ENCODE results near the gene CNP.

CNP gene

GRCh38 chr17:41971721-41972523, 5.3 kb downstream of the CNP start:
- no peaks in the 10 kb centered on the region for H3K9me3 Mint-ChIP-seq
- ATAC-seq (replicated peaks) (no peak), DNase-seq (no peak)
- H3K4me1 Mint-ChIP-seq (ENCODE audit: low read depth in 2 of 2), result peaks cover 11 to 19% of the 10 kb centered on the region in 2 donors
- H3K27me3 Mint-ChIP-seq, result no peaks in the 10 kb centered on the region
- H3K4me3 Mint-ChIP-seq, result no peak overlapping the region
- H3K27ac Mint-ChIP-seq, result peak overlapping the region; percentile 76 to 82
- H3K36me3 Mint-ChIP-seq (ENCODE audit: insufficient read depth), result peaks cover 63% of the 10 kb centered on the region

- Mint-ChIP-seq H3K27ac (peak overlapping the region; percentile 76 to 82), H3K36me3 (ENCODE audit: insufficient read depth) (peaks cover 69% of the 10 kb centered on the region), H3K27me3 (no peaks in the 10 kb centered on the region), H3K4me3 (no peak overlapping the region), H3K4me1 (ENCODE audit: low read depth in 2 of 2) (peaks cover 8 to 17% of the 10 kb centered on the region in 2 donors), H3K9me3 (no peaks in the 10 kb centered on the region)
- peak; percentile 29 for ATAC-seq (replicated peaks)
- DNase-seq, result no peak
These were observed 6.2 kb downstream of the CNP start for GRCh38 chr17:41972571-41973407.

GRCh38 chr17:41973408-41973811, 6.8 kb downstream of the CNP start:
- Mint-ChIP-seq H3K27ac (peak overlapping the region in 1 of 2 donors; percentile 76), H3K4me3 (no peak overlapping the region), H3K27me3 (no peaks in the 10 kb centered on the region), H3K36me3 (ENCODE audit: insufficient read depth) (peaks cover 69% of the 10 kb centered on the region), H3K4me1 (ENCODE audit: low read depth in 2 of 2) (peaks cover 4 to 11% of the 10 kb centered on the region in 2 donors), H3K9me3 (no peaks in the 10 kb centered on the region)
- ATAC-seq (replicated peaks), result peak; percentile 27
- DNase-seq, result no peak

- Mint-ChIP-seq H3K9me3 (no peaks in the 10 kb centered on the region), H3K36me3 (ENCODE audit: insufficient read depth) (peaks cover 72% of the 10 kb centered on the region), H3K4me3 (no peak overlapping the region), H3K27ac (no peak overlapping the region), H3K4me1 (ENCODE audit: low read depth in 2 of 2) (peaks cover 4 to 11% of the 10 kb centered on the region in 2 donors), H3K27me3 (no peaks in the 10 kb centered on the region)
- ATAC-seq (replicated peaks) (no peak), DNase-seq (no peak)
These were observed 7.4 kb downstream of the CNP start for GRCh38 chr17:41974031-41974430.

GRCh38 chr17:41974658-41975057, 8.1 kb downstream of the CNP start:
- H3K36me3 Mint-ChIP-seq (ENCODE audit: insufficient read depth), result peaks cover 79% of the 10 kb centered on the region
- peaks cover 4 to 11% of the 10 kb centered on the region in 2 donors for H3K4me1 Mint-ChIP-seq (ENCODE audit: low read depth in 2 of 2)

GRCh38 chr17:41975099-41976083, 8.8 kb downstream of the CNP start:
- peaks cover 4 to 11% of the 10 kb centered on the region in 2 donors for H3K4me1 Mint-ChIP-seq (ENCODE audit: low read depth in 2 of 2)
- H3K27me3 Mint-ChIP-seq, result no peaks in the 10 kb centered on the region
- H3K4me3 Mint-ChIP-seq, result no peak overlapping the region
- peak overlapping the region in 1 of 2 donors; percentile 16 for H3K27ac Mint-ChIP-seq
- no peak for ATAC-seq (replicated peaks)
- peaks cover 81% of the 10 kb centered on the region for H3K36me3 Mint-ChIP-seq (ENCODE audit: insufficient read depth)
- no peaks in the 10 kb centered on the region for H3K9me3 Mint-ChIP-seq
- no peak for DNase-seq

More at GRCh38 chr17:41974658-41975057, 8.1 kb downstream of the CNP start:
- DNase-seq (no peak), ATAC-seq (replicated peaks) (no peak)
- Mint-ChIP-seq H3K4me3 (no peak overlapping the region), H3K27ac (peak overlapping the region in 1 of 2 donors; percentile 26), H3K9me3 (no peaks in the 10 kb centered on the region), H3K27me3 (no peaks in the 10 kb centered on the region)

GRCh38 chr17:41976142-41976768, 9.7 kb downstream of the CNP start:
- DNase-seq (no peak), ATAC-seq (replicated peaks) (no peak)
- Mint-ChIP-seq H3K9me3 (no peaks in the 10 kb centered on the region), H3K4me1 (ENCODE audit: low read depth in 2 of 2) (peaks cover 0 to 6% of the 10 kb centered on the region in 2 donors), H3K36me3 (ENCODE audit: insufficient read depth) (peaks cover 84% of the 10 kb centered on the region), H3K4me3 (no peak overlapping the region), H3K27me3 (no peaks in the 10 kb centered on the region), H3K27ac (no peak overlapping the region)

- Mint-ChIP-seq H3K36me3 (ENCODE audit: insufficient read depth) (peaks cover 90% of the 10 kb centered on the region), H3K27me3 (no peaks in the 10 kb centered on the region), H3K27ac (no peak overlapping the region), H3K4me3 (no peak overlapping the region), H3K4me1 (ENCODE audit: low read depth in 2 of 2) (no peaks in the 10 kb centered on the region), H3K9me3 (no peaks in the 10 kb centered on the region)
- no peak for DNase-seq
- no peak for ATAC-seq (replicated peaks)
These were observed 11.4 kb downstream of the CNP start for GRCh38 chr17:41977991-41978390.

GRCh38 chr17:41982026-41982760, 15.6 kb downstream of the CNP start:
- H3K4me3 Mint-ChIP-seq, result no peak overlapping the region
- no peak for ATAC-seq (replicated peaks)
- peak overlapping the region in 1 of 2 donors; percentile 32 for H3K27ac Mint-ChIP-seq

GRCh38 chr17:41984454-41984853, 17.9 kb downstream of the CNP start:
- H3K27ac Mint-ChIP-seq, result no peak overlapping the region
- DNase-seq (no peak), ATAC-seq (replicated peaks) (no peak)
- peaks cover 91% of the 10 kb centered on the region for H3K36me3 Mint-ChIP-seq (ENCODE audit: insufficient read depth)
- no peak overlapping the region for H3K4me3 Mint-ChIP-seq
- no peaks in the 10 kb centered on the region for H3K9me3 Mint-ChIP-seq
- no peaks in the 10 kb centered on the region for H3K27me3 Mint-ChIP-seq
- peaks cover 0 to 9% of the 10 kb centered on the region in 2 donors for H3K4me1 Mint-ChIP-seq (ENCODE audit: low read depth in 2 of 2)

More at GRCh38 chr17:41982026-41982760, 15.6 kb downstream of the CNP start:
- no peaks in the 10 kb centered on the region for H3K27me3 Mint-ChIP-seq
- peaks cover 98% of the 10 kb centered on the region for H3K36me3 Mint-ChIP-seq (ENCODE audit: insufficient read depth)
- H3K9me3 Mint-ChIP-seq, result no peaks in the 10 kb centered on the region
- peaks cover 0 to 3% of the 10 kb centered on the region in 2 donors for H3K4me1 Mint-ChIP-seq (ENCODE audit: low read depth in 2 of 2)
- DNase-seq, result no peak

GRCh38 chr17:41985919-41986318, 19.3 kb downstream of the CNP start:
- H3K27me3 Mint-ChIP-seq, result no peaks in the 10 kb centered on the region
- H3K9me3 Mint-ChIP-seq, result no peaks in the 10 kb centered on the region
- DNase-seq, result no peak
- H3K4me1 Mint-ChIP-seq (ENCODE audit: low read depth in 2 of 2), result peaks cover 0 to 10% of the 10 kb centered on the region in 2 donors
- no peak for ATAC-seq (replicated peaks)
- no peak overlapping the region for H3K4me3 Mint-ChIP-seq
- peak overlapping the region in 1 of 2 donors; percentile 38 for H3K27ac Mint-ChIP-seq
- peaks cover 89% of the 10 kb centered on the region for H3K36me3 Mint-ChIP-seq (ENCODE audit: insufficient read depth)

- no peak overlapping the region for H3K4me3 Mint-ChIP-seq
- H3K4me1 Mint-ChIP-seq (ENCODE audit: low read depth in 2 of 2), result peaks cover 0 to 15% of the 10 kb centered on the region in 2 donors
- no peaks in the 10 kb centered on the region for H3K9me3 Mint-ChIP-seq
- H3K27me3 Mint-ChIP-seq, result no peaks in the 10 kb centered on the region
- peak overlapping the region in 1 of 2 donors; percentile 38 for H3K27ac Mint-ChIP-seq
- DNase-seq, result no peak
- H3K36me3 Mint-ChIP-seq (ENCODE audit: insufficient read depth), result peaks cover 89% of the 10 kb centered on the region
- no peak for ATAC-seq (replicated peaks)
These were observed 20.0 kb downstream of the CNP start for GRCh38 chr17:41986634-41987033.
